Measurements from ENCODE around the gene NDUFS2. TPM values are rescaled to one million over a fixed set of nuclear protein-coding genes. Genes with fewer than 3 reads are reported as not detected.
A peak's percentile ranks its signal among the peaks of the same experiment; 100 is the strongest.

Gene NDUFS2
- total RNA-seq, 1 donor: 106 TPM

GRCh38 chr1:161171696-161172095, 30.5 kb upstream of the NDUFS2 start:
- no peak for DNase-seq (ENCODE audit: low read depth in 2 of 3, low spot score in 2 of 3)

DNA sequence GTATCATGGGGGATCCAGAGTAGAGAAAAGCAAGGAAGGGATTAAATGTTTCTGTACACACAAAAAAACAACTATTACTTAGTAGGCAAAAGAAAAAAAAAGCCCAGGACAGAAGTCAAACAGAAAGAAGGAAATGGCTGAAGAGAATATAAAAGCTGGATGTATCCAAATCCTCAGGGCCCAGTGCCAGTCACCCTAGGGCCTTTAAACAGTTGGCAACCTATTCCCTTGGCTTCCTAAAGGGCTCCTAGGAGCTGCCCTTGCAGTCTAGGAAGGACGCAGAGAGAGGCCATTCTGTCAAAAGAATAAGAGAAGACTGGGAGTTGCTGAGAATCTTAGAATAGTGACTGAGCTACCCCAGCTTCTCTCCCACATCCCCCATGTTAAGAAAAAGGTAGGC, 29.8 kb upstream of the NDUFS2 start:
- no peak for DNase-seq (ENCODE audit: low read depth in 2 of 3, low spot score in 2 of 3)

DNA sequence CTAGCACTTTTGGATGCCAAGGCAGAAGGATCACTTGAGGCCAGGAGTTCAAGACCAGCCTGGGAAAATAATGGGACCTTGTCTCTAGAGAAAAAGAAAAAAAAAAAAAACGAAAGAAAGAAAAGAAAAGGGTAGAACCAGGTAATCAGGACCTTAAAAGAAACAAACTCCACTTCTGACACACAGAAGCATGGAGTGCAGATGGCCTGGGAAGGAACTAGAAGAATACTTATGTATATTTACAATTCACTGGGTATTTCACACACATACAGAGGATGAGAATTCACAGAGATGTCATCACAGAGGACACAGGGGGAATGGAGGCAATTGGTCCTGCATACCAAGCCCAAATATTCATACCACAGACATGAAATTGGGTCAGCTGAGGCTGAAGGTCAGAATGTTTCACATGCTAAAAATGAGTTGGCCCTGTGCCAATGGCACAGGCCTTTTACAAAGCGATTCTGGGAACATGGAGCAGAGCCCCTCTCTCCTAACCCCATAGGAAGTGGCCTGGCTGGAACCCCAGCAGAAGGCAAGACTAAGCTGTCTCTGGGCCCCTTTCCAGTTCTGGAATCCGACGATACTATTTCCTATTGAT, 29.3 kb upstream of the NDUFS2 start:
- DNase-seq (ENCODE audit: low read depth in 2 of 3, low spot score in 2 of 3): no peak

DNA sequence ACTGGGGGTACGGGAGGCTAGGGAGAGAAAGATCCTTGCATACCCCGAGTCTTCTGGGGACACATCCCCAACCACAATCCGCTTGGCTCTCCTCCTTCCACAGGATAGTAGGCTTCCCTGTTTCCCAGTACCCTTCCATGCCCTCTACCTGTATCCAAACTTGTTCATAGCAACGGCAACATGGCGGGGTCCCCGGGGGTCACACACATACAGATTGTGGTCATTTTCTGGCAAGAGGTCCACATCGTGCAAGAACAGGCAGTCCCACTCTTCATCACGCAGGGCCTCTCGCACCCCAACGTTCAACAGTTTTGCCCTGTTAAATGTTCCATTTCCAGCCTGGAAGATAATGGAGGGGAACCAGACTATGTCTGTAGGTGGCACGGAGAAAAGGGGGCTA, 28.5 kb upstream of the NDUFS2 start:
- DNase-seq (ENCODE audit: low read depth in 2 of 3, low spot score in 2 of 3): no peak

- no peak for DNase-seq (ENCODE audit: low read depth in 2 of 3, low spot score in 2 of 3)
Measured at GRCh38 chr1:161174911-161175310, 27.3 kb upstream of the NDUFS2 start.

- DNase-seq (ENCODE audit: low read depth in 2 of 3, low spot score in 2 of 3): no peak
Measured at GRCh38 chr1:161175771-161176453, 26.3 kb upstream of the NDUFS2 start.

GRCh38 chr1:161176468-161177111, 25.6 kb upstream of the NDUFS2 start:
- no peak for DNase-seq (ENCODE audit: low read depth in 2 of 3, low spot score in 2 of 3)

- peak; percentile 81 to 87 (median 86) for DNase-seq (ENCODE audit: low read depth in 2 of 3, low spot score in 2 of 3)
Measured at GRCh38 chr1:161177112-161177935, 24.8 kb upstream of the NDUFS2 start, which contains the start of gene B4GALT3. B4GALT3 (minus strand) TSS chr1:161177507; CDS start chr1:161176060, 1,447 bp downstream.

- DNase-seq (ENCODE audit: low read depth in 2 of 3, low spot score in 2 of 3): no peak
Measured at GRCh38 chr1:161177936-161178244, 24.3 kb upstream of the NDUFS2 start.

GRCh38 chr1:161179698-161180097, 22.5 kb upstream of the NDUFS2 start:
- DNase-seq (ENCODE audit: low read depth in 2 of 3, low spot score in 2 of 3): no peak

GRCh38 chr1:161180639-161181038, 21.5 kb upstream of the NDUFS2 start:
- peak in 1 of 3 donors; percentile 54 for DNase-seq (ENCODE audit: low read depth in 2 of 3, low spot score in 2 of 3)

DNA sequence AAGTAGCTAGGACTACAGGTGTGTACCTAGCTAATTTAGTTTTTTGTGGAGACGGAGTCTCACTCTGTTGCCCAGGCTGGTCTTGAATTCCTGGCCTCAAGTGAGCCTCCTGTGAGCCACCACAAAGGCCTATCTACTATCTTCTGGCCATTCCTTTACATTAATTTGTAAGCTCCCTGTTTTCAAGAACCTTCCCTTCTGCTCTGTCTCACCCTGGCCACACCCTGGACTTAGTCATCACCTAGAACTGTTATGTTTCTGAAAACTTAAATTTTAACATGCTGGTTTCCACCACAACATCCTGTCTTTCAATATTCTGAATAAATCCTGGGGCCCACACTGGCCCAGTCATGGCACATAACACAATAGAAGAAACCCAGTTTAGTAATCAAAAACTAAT, 20.0 kb upstream of the NDUFS2 start:
- peak in 1 of 3 donors; percentile 36 for DNase-seq (ENCODE audit: low read depth in 2 of 3, low spot score in 2 of 3)

DNA sequence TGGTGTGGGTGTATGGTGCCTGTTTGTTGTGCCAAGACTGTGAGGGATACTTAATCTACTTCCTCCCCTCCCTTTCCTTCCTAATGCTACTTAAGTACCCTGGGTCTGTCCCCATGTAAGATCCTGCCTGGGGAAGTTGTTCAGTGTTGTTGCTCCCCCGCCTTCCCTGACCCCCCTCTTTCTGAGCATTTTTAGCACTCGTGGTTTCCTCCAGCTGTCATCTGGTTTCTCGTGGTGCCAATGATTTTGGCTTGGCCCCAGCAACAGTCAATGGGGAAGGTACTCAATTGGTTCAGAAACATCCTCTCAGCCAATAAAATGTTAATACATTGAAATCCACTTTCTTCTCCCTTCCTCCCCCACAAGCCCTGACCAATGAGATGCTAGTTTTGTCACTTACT, 16.9 kb upstream of the NDUFS2 start:
- DNase-seq (ENCODE audit: low read depth in 2 of 3, low spot score in 2 of 3): peak; percentile 54 to 99 (median 95)

- DNase-seq (ENCODE audit: low read depth in 2 of 3, low spot score in 2 of 3): peak in 1 of 3 donors; percentile 45
Measured at GRCh38 chr1:161185732-161186311, 16.3 kb upstream of the NDUFS2 start.

GRCh38 chr1:161187311-161187710, 14.9 kb upstream of the NDUFS2 start:
- DNase-seq (ENCODE audit: low read depth in 2 of 3, low spot score in 2 of 3): no peak

GRCh38 chr1:161188381-161188780, 13.8 kb upstream of the NDUFS2 start:
- DNase-seq (ENCODE audit: low read depth in 2 of 3, low spot score in 2 of 3): no peak

DNA sequence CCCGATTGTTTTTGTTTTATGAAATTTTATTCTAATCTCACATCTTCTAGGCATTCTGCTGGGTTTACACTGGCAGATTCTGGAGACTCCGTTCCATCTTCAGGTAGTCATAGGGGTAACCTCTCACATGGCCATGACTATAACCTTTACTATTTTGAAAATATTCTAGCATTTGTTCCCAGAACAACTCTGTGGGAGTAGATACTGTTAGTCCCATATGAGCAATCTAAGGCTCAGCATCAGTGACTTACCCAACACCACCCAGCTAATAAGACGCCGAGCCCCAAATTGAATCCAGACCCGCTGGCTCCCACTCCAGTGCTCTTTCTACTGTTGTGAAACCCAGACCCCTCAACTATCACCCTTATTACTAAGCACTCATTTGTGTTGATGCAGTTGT, 13.1 kb upstream of the NDUFS2 start:
- no peak for DNase-seq (ENCODE audit: low read depth in 2 of 3, low spot score in 2 of 3)

DNA sequence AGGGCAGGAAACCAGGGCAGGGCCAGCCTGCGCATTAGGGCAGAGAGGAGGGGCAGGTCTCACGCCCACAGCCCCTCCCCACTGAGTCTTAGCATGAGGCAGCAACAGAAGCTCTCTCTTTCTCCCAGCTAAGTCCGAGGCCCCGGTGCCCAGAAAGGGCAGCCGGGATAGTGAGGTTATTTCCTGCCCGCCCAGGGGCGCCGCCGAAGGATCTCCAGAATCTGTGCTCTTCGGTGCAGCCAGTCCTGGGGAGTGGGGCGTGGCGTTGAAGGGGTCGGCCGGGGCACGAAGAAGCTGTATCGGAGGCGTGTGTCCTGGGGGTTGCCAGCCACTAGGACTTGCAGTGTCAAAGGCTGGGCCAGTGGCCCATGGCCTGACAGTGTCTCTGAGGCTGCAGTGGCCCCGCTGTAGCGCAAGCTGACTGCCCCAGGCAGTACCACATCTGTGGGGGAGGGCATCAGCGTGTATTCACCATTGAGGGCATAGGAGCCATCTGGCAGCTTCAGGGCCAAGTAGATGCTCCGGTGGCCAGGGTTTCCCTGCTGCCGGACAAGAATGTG, 11.1 kb upstream of the NDUFS2 start:
- no peak for DNase-seq (ENCODE audit: low read depth in 2 of 3, low spot score in 2 of 3)

- no peak for DNase-seq (ENCODE audit: low read depth in 2 of 3, low spot score in 2 of 3)
Measured at GRCh38 chr1:161191971-161192370, 10.2 kb upstream of the NDUFS2 start.
